ENCODE measurements around the gene MYO15B.

DNA sequence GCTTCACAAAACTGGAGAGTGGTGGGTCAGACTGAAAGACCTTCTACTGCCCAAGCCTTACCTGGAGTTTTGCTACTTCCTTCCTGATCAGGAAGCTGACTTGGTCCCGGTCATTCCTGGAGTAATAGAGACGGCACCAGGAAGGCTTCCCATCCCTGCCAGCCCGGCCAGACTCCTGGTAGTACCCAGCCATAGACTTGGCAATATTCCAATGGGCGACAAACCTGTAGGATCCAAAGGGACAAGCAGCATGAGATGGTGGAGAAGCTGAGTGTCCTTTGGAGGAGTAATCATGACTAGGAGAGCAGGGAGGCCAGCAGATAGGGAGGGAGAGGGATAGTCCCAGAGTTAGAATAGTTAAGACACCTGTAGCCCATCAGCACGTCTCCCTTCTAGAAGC lies 70.6 kb downstream of the MYO15B start:
- TF ChIP-seq, protein P1, sequence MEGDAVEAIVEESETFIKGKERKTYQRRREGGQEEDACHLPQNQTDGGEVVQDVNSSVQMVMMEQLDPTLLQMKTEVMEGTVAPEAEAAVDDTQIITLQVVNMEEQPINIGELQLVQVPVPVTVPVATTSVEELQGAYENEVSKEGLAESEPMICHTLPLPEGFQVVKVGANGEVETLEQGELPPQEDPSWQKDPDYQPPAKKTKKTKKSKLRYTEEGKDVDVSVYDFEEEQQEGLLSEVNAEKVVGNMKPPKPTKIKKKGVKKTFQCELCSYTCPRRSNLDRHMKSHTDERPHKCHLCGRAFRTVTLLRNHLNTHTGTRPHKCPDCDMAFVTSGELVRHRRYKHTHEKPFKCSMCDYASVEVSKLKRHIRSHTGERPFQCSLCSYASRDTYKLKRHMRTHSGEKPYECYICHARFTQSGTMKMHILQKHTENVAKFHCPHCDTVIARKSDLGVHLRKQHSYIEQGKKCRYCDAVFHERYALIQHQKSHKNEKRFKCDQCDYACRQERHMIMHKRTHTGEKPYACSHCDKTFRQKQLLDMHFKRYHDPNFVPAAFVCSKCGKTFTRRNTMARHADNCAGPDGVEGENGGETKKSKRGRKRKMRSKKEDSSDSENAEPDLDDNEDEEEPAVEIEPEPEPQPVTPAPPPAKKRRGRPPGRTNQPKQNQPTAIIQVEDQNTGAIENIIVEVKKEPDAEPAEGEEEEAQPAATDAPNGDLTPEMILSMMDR (conservative IDR thresholded peaks at IDR 0.05; ENCODE audit: low read depth, low read length): no peak
- TF ChIP-seq CEBPB (IDR thresholded peaks at IDR 0.05; ENCODE audit: low read depth, low read length) (no peak), FOS (IDR thresholded peaks at IDR 0.05; ENCODE audit: low read depth, low read length) (no peak), RAD21 (IDR thresholded peaks at IDR 0.05; ENCODE audit: low read length) (no peak), NFE2L2 (IDR thresholded peaks at IDR 0.05; ENCODE audit: low read depth, low read length) (no peak), MXI1 (IDR thresholded peaks at IDR 0.05; ENCODE audit: borderline replicate concordance, low read depth, low read length) (no peak), POLR2A (IDR thresholded peaks at IDR 0.05; ENCODE audit: low read depth, low read length) (no peak), RFX5 (IDR thresholded peaks at IDR 0.05; ENCODE audit: low read depth, low read length) (no peak), MAZ (IDR thresholded peaks at IDR 0.05; ENCODE audit: borderline replicate concordance, low read depth, low read length) (no peak)
- TF ChIP-seq, protein P2, sequence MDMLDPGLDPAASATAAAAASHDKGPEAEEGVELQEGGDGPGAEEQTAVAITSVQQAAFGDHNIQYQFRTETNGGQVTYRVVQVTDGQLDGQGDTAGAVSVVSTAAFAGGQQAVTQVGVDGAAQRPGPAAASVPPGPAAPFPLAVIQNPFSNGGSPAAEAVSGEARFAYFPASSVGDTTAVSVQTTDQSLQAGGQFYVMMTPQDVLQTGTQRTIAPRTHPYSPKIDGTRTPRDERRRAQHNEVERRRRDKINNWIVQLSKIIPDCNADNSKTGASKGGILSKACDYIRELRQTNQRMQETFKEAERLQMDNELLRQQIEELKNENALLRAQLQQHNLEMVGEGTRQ (IDR thresholded peaks at IDR 0.05; ENCODE audit: low read depth, low read length): no peak
- TF ChIP-seq, protein P3, sequence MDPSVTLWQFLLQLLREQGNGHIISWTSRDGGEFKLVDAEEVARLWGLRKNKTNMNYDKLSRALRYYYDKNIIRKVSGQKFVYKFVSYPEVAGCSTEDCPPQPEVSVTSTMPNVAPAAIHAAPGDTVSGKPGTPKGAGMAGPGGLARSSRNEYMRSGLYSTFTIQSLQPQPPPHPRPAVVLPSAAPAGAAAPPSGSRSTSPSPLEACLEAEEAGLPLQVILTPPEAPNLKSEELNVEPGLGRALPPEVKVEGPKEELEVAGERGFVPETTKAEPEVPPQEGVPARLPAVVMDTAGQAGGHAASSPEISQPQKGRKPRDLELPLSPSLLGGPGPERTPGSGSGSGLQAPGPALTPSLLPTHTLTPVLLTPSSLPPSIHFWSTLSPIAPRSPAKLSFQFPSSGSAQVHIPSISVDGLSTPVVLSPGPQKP (IDR thresholded peaks at IDR 0.05; ENCODE audit: borderline replicate concordance, low read depth, low read length): no peak

Measured in IMR-90 (cell line).